SK-N-SH (cell line): ENCODE measurements around the gene GATA3. TPM values are rescaled to one million over a fixed set of nuclear protein-coding genes. Genes with fewer than 3 reads are reported as not detected.

Experiments used
- CTCF ChIA-PET: fragments of 300-600, 350-600 bp; formaldehyde crosslinking; extraction: SDS; loops from one replicate; lab custom pipeline; 2021; lab: Yijun Ruan, JAX
- POLR2A ChIA-PET: fragments of 350-600 bp; sonication (Branson Sonifier 250); formaldehyde crosslinking; extraction: SDS; loops from one replicate; lab custom pipeline; 2020; ENCODE audit warnings: antibody characterized with exemption, inconsistent platforms; lab: Yijun Ruan, JAX
- DNase-seq: peaks from one replicate; pipeline ENCODE4 v3.0.0; 2012
- H2AFZ ChIP-seq: fragments of 200-600 bp; sonication (generic); 2 replicates; pipeline ENCODE4 v1.8.1; 2016; ENCODE audit warnings: antibody characterized with exemption, mild to moderate bottlenecking, low read depth
- H3F3A ChIP-seq: fragments of 200-600 bp; sonication (generic); replicated peaks from 2 replicates; pipeline ENCODE3; 2016; ENCODE audit warnings: antibody characterized with exemption, mild to moderate bottlenecking; ENCODE audit not compliant: insufficient read depth
- H3K27ac ChIP-seq, 2 experiments: fragments of 200-500 bp in 1 of 2; fragments of 200-600 bp in 1 of 2; sonication (Bioruptor generic) in 1 of 2; sonication (generic), shearing (Covaris generic) in 1 of 2; 2 replicates each; pipeline versions ENCODE4 v1.5.1 to v1.6.1; 2014 to 2016; ENCODE audit warnings: low read depth in 2 of 2, inconsistent platforms in 1 of 2, low read length in 1 of 2, mild to moderate bottlenecking in 1 of 2, mixed read lengths in 1 of 2
- H3K27me3 ChIP-seq: fragments of 200-600 bp; sonication (generic), shearing (Covaris generic); 2 replicates; pipeline ENCODE4 v1.6.1; 2016; ENCODE audit warnings: mixed run types; ENCODE audit not compliant: insufficient read depth
- H3K36me3 ChIP-seq, 2 experiments: fragments of 200-500 bp in 1 of 2; fragments of 200-600 bp in 1 of 2; sonication (Bioruptor generic) in 1 of 2; sonication (generic) in 1 of 2; replicated peaks in 1 of 2; 2 replicates each; pipeline versions ENCODE3 to v1.5.1; 2014 to 2016; ENCODE audit warnings: low read length in 1 of 2, mild to moderate bottlenecking in 1 of 2; ENCODE audit not compliant: insufficient read depth in 2 of 2, control insufficient read depth in 1 of 2
- H3K4me1 ChIP-seq, 2 experiments: fragments of 200-500 bp in 1 of 2; fragments of 200-600 bp in 1 of 2; sonication (Bioruptor generic) in 1 of 2; sonication (generic), shearing (Covaris generic) in 1 of 2; 2 replicates each; pipeline versions ENCODE4 v1.5.1 to v1.6.1; 2014 to 2016; ENCODE audit warnings: low read depth in 1 of 2, low read length in 1 of 2, mixed run types in 1 of 2; ENCODE audit not compliant: insufficient read depth in 2 of 2, control insufficient read depth in 1 of 2
- H3K4me2 ChIP-seq: fragments of 200-600 bp; sonication (generic), shearing (Covaris generic); 2 replicates; pipeline ENCODE4 v1.6.1; 2017; ENCODE audit warnings: mixed run types
- H3K4me3 ChIP-seq, 2 experiments: fragments of 200-500 bp in 1 of 2; fragments of 200-600 bp in 1 of 2; sonication (Bioruptor generic) in 1 of 2; sonication (generic), shearing (Covaris generic) in 1 of 2; 2 replicates each; pipeline versions ENCODE4 v1.5.1 to v1.8.1; 2014 to 2016; ENCODE audit warnings: low read depth in 2 of 2, inconsistent platforms in 1 of 2, low read length in 1 of 2, mild to moderate bottlenecking in 1 of 2, mixed read lengths in 1 of 2, moderate library complexity in 1 of 2
- H3K79me2 ChIP-seq: fragments of 200-600 bp; sonication (generic); 2 replicates; pipeline ENCODE4 v1.8.1; 2017; ENCODE audit warnings: mild to moderate bottlenecking; ENCODE audit not compliant: insufficient read depth
- H3K9ac ChIP-seq: fragments of 200-600 bp; sonication (generic); 2 replicates; pipeline ENCODE4 v1.6.1; 2017; ENCODE audit warnings: mixed run types
- H3K9me2 ChIP-seq: fragments of 200-600 bp; sonication (generic); 2 replicates; pipeline ENCODE4 v1.6.1; 2017; ENCODE audit warnings: mixed run types
- H3K9me3 ChIP-seq: fragments of 200-600 bp; sonication (generic); 2 replicates; pipeline ENCODE4 v1.6.1; 2017; ENCODE audit warnings: mixed run types, mild to moderate bottlenecking, moderate library complexity
- H4K20me1 ChIP-seq: fragments of 200-600 bp; sonication (generic); 2 replicates; pipeline ENCODE4 v1.6.1; 2017; ENCODE audit warnings: mild to moderate bottlenecking, mixed run types; ENCODE audit not compliant: insufficient read depth
- CTCF ChIP-seq: fragments of 200-600 bp; sonication (generic); IDR thresholded peaks from 2 replicates; pipeline ENCODE4 v1.6.1; 2017; ENCODE audit warnings: antibody characterized with exemption, mild to moderate bottlenecking, moderate library complexity
- FOXJ3 ChIP-seq: sonication (generic); formaldehyde crosslinking; IDR thresholded peaks from 2 replicates; pipeline ENCODE4 v1.5.1; 2020; ENCODE audit warnings: mild to moderate bottlenecking, missing genetic modification reagents
- GABPA ChIP-seq: IDR thresholded peaks from 2 replicates; pipeline ENCODE4 v1.4.0; 2012; ENCODE audit warnings: low read depth, mild to moderate bottlenecking
- NFIC ChIP-seq: IDR thresholded peaks from 2 replicates; pipeline ENCODE4 v1.4.0; 2012; ENCODE audit warnings: borderline replicate concordance
- PBX3 ChIP-seq: IDR thresholded peaks from 2 replicates; pipeline ENCODE4; 2012
- POLR2AphosphoS5 ChIP-seq: IDR thresholded peaks from 2 replicates; pipeline ENCODE4 v1.6.1; 2012; ENCODE audit warnings: low read depth, low read length
- RCOR1 ChIP-seq: fragments of 150-350 bp; IDR thresholded peaks from 2 replicates; pipeline ENCODE4 v1.6.1; 2017; ENCODE audit warnings: antibody characterized with exemption, low read length
- RFX5 ChIP-seq: IDR thresholded peaks from 2 replicates; pipeline ENCODE4 v1.6.1; 2012; ENCODE audit warnings: mild to moderate bottlenecking, improper control_type of control experiment, low read length
- RXRA ChIP-seq: IDR thresholded peaks from 2 replicates; pipeline ENCODE4 v1.4.0; 2012; ENCODE audit warnings: low read depth, mild to moderate bottlenecking, borderline replicate concordance
- SIN3A ChIP-seq: IDR thresholded peaks from 2 replicates; pipeline ENCODE4 v1.6.1; 2012; ENCODE audit warnings: low read depth, mild to moderate bottlenecking, low read length, moderate library complexity, borderline replicate concordance
- TCF12 ChIP-seq: IDR thresholded peaks from 2 replicates; pipeline ENCODE4 v1.4.0; 2012
- WGBS: methylation state at CpG from one replicate; pipeline ENCODE4 v1.1.6; 2017; ENCODE audit warnings: low lambda C conversion rate; 5-methylcytosine and 5-hydroxymethylcytosine counted together
- polyA plus RNA-seq, 3 experiments: library from polyadenylated mRNA; depleted of rRNA; stranded (reverse); fragments of >200 nt; gene quantifications; 2 replicates each; pipeline ENCODE4 v1.2.3, GENCODE V29; 2012

GATA3 gene
- polyA plus RNA-seq, 1 of the 3 experiments (the other 2 are of a cell fraction): 14.3 TPM

GRCh38 chr10:8060010-8060703, 5.7 kb downstream of the GATA3 start (continued):
- TF ChIP-seq FOXJ3 (no peak), NFIC (peak; percentile 14; the same call in 1 of the 2 replicates), SIN3A (peak; percentile 69; the same call in 1 of the 2 replicates), RCOR1 (peak; percentile 77), TCF12 (peak; percentile 65), POLR2AphosphoS5 (peak; percentile 71; the same call in 1 of the 2 replicates), PBX3 (peak; percentile 40; the same call in 1 of the 2 replicates), GABPA (no peak)

- Histone ChIP-seq H3K27ac (peak overlapping the region; percentile 96 to 98), H3K79me2 (peaks cover 100% of the 10 kb centered on the region), H3K9ac (peak overlapping the region; percentile 96), H3K27me3 (no peaks in the 10 kb centered on the region), H3K9me2 (no peaks in the 10 kb centered on the region), H3K4me2 (peak overlapping the region; percentile 98), H2AFZ (no peak overlapping the region), H3K9me3 (no peaks in the 10 kb centered on the region), H3K4me3 (peak overlapping the region; percentile 86 to 92), H4K20me1 (peaks cover 43% of the 10 kb centered on the region), H3K36me3 (peaks cover 68 to 71% of the 10 kb centered on the region in 2 experiments), H3F3A (peaks cover 37% of the 10 kb centered on the region), H3K4me1 (peaks cover 19 to 62% of the 10 kb centered on the region in 2 experiments)
- DNase-seq: no peak
- ChIA-PET POLR2A (interaction anchor here (0.6 to 5.3 kb wide), 11 partner anchors 10 to 1177 kb away, joined by 3 to 33 read pairs (median 5); no protein-coding TSS in a partner anchor), CTCF (interaction anchor here (0.8 to 2.4 kb wide), 11 partner anchors 8 to 1242 kb away, joined by 3 to 9 read pairs (median 3); no protein-coding TSS in a partner anchor)
- 18% methylated on average over 10 of the region's 10 CpGs for WGBS
- TF ChIP-seq POLR2AphosphoS5 (0 out of 2 replicates have a peak, but pooled peaks have one; percentile 4), CTCF (no peak), RXRA (no peak), NFIC (no peak), RFX5 (no peak)
These were observed 6.2 kb downstream of the GATA3 start for GRCh38 chr10:8060704-8061121.
